HG02798 (cell line): ENCODE data around the gene RHOBTB3.
"Not testable (repeated sequence)": the region's sequence is repeated elsewhere in the genome, so short reads cannot be mapped to it uniquely, and the experiment has no call there.

Experiments used
- ATAC-seq: cut with Tn5 transposase; IDR thresholded peaks from one replicate; pipeline ENCODE4 v1.9.1; 2021; ENCODE audit warnings: mild to moderate bottlenecking; ENCODE audit not compliant: unreplicated experiment, poor library complexity

Gene RHOBTB3

DNA sequence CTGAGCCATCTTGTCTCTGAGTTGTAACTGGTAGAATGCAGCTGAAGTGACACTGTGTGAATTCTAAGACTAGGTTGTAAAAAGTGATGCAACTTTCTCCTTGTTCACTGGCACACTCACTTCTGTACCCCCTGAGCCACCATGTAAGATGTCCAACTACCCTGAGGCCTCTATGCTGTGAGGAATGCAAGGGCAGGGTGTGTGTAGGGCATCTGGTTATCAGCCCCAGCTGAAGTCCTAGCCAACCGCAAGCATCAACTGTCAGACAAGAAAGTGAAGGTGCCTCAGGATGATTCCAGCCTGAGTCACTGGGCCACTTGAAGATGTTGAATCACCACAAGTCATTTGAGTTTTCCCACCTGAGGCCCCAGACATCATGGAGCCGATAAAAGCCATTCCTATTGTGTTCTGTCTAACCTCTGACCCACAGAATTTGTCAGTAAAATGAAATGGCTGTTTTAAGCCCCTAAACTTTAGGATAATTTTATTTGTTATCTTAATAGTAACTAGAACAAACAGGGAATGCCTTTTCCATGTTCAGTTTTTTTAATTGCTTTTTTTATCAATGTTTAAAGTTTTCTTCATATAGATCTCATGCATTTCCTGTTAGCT lies 18.7 kb upstream of the RHOBTB3 start:
- no peak for ATAC-seq

DNA sequence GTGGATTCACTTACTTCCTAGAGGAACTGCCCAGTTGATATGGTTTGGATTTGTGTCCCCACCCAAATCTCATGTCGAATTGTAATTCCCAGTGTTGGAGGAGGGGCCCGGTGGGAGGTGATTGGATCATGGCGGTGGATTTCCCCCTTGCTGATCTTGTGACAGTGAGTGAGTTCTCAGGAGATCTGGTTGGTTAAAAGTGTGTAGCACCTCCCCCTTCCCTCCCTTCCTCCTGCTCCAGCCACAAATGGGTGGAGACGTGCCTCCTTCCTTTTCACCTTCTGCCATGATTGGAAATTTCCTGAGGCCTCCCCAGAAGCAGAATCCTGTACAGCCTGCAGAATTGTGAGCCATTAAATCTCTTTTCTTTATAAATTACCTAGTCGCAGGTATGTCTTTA lies 17.9 kb upstream of the RHOBTB3 start:
- ATAC-seq: not testable (repeated sequence)

DNA sequence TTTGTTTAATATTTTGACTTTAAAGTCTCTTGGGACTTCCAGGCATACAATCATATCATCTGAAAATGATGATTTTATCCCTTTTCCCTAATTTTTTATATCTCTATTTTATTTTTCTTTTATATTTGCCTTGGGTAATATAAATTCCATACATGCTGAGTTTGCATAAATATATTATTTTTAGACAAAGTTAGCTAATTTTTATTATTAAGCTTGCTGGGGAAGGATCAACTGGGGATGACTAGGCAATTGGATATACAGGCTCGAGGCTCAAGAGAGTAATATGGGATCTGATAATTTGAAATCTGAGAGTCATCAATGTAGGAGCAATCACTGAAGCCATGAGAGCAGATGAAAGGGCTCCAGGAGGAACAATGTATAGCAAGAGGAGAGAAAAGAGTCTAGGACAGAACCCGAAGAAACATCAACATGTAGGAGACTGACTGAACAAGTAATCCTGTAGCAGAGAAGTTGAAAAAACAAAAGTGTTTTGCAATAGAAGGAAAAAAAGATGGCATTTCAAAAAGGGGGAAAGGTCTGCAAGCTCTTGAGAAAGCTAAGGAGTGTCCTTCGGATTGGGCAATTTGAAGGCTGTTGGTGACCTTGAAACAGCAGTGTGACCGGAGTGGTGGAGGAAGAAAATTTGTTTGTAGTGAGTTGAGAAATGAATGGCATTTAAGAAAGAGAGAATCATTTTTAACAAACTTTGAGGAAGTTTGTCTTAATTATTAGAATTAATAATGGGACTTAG lies 17.0 kb upstream of the RHOBTB3 start:
- ATAC-seq: no peak

DNA sequence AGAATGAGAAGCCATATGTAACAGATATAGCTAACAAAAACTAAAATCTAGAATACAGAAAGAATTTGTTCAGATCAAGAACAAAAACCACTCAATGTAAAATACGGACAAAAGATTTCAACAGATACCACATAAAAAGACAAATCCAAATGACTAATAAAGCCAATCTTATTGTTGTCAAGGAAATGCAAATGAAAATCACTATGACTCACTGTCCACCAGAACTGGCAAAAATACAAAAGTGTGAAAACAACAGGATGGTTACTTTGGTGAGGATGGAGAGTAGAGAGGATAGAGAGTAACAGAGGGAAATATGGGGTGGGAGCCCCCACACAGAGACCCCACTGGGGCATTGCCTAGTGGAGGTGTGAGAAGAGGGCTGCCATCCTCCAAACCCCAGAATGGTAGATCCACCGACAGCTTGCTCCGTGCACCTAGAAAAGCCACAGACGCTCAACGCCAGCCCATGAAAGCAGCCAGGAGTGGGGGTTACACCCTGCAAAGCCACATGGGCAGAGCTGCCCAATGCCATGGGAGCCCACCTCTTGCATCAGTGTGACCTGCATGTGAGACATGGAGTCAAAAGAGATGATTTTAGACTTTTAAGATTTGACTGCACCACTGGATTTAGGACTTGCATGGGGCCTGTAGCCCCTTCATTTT lies 15.2 kb upstream of the RHOBTB3 start:
- no peak for ATAC-seq

DNA sequence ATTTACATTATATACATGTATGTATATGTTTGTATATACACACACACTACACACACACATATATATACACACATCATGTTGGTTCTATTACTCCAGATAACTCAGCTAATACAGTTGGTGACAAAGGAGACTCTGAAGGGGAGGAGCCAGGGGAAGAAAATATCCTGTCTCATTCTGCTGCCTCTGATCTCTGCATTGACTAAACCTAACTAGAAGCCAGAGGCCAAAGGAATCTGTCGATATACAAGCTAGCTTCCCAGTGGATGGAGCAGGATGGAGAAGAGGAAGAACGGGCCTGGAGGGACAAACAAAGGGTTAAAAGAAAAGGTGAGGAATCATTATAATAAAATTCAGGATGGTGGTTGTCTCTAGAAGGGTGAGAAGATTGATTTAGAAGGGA lies 13.7 kb upstream of the RHOBTB3 start:
- ATAC-seq: no peak

DNA sequence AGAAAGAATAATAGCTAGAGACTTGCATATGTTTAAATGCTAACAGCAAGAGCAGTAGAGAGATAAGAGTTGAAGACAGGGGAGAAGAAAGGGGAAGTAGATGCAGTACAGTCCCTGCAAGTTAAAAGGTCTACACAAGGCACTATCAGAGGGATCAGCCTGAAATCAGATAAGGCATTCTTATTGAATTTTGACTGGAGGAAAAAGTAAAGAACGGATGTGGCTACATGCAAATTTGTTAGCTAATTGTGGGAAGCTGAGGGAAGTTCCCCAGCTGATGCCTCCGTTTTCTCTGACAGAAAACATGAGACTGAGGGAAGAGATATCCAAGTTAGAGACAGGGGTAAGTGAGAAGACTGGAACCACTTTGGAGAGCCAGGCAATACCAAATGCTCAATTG lies 12.9 kb upstream of the RHOBTB3 start:
- ATAC-seq: peak; percentile 88

DNA sequence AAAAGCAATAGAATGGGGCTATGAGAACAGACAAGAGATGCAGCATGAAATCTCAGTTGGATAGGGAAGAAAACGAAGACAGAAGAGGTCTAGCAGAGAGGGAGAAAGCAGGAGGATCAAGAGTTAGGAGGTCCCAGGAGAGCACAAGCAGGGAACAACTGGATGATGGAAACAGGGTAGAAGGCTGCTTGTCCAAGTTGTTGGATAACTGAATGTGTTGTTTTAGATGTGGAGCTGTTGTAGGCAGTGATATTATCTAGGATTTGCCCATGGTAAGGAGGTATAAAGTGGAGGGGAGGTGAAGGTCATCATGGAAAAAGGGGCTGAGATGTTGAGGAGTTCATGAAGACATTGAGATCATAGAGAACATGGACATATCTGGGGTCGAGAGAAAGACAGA lies 12.4 kb upstream of the RHOBTB3 start:
- ATAC-seq: no peak

DNA sequence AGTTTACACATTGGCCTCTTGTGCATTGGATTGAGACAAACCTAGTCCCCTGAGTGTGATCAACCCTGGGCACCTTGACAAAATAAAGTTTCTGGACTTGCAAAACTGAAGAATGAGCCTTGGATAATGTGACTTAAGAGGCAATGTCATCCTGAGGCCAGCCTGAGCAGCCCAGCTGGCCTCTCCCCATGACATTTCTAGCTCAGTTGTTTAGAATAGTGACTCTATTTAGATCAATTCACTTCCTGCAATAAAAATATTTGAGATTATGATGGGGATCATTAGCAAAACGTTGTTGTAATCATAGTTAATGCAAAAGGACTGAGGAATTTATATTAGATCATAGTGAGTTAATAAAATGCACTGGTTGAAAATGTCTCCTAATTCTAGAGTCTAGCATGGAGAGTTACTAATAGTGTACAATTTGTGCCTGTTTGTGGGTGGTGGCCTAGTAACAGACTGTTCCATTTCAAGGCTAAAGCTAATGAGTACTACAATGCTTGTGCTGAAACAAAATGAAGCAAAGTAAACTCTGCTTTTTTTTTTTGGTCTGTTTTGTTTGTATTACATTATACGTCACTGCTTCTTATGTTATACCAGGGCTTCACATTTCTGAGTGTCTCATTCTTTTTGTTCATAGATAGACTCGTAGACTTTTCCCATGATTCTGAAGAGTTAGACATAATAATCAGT lies 10.9 kb upstream of the RHOBTB3 start:
- no peak for ATAC-seq

DNA sequence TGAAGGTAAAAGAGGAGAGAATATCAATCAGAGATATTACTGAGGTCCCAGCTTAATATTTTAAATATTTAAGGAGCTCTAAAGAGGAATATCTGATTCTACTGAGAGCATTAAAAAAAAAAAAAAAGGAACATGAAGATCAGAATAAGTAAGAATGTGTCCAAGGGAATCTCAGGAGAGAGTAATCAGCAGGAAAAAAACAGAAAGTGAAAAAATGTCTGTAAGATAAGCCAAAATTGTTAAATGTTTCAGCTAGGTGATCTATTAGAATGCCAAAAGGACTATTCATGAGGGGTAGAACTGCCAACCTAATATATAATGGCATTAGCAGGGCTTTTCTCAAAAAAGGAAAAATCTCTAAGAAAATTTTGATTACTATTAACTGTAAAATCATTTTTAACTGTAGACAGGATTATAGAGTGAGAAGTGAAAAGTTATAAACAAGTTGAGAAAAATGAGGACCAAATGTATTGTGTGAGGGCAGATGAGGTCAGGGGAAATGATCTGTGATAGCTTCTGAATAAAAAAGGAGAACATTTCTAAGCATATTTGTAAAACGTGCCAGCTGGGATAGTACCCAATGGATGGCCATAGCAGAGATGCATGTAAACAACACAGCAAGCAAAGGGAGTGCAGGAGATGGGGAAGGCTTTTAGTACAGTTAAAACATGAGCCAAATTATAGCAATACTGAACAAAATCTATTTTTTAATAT lies 9.4 kb upstream of the RHOBTB3 start:
- ATAC-seq: no peak

DNA sequence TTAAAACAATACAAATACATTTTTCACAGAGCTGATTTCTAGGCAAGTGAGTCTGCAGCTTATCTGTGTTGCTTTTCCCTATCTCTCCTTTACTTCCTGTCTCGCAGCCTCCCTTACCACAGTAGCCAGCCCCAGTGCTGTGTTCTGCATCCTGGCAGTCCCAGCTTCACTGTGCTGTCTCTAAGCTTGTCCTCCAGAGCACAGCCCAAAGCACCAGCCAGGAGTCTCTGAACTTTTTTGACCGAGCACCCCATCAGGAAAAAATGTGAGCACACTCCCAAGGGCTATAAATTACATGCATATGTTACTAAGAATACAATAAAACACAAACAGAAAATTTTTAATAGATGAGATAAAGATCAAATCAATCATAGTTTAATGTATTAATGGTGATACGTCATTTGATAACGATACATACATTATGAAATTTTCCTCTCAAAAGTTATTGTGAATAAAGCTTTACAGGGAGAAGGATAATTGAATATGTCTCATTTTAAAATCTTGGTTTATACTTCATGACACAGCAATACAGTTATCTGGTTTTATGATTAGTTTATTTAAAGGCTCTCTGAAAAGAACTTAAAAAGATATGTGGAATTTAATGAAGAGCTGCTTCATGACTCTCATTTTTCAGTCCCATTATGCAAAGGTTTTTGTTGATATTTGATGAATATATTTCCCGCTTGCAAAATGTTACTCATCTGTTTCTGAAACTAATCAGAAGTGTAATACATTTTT lies 7.3 kb upstream of the RHOBTB3 start:
- no peak for ATAC-seq

DNA sequence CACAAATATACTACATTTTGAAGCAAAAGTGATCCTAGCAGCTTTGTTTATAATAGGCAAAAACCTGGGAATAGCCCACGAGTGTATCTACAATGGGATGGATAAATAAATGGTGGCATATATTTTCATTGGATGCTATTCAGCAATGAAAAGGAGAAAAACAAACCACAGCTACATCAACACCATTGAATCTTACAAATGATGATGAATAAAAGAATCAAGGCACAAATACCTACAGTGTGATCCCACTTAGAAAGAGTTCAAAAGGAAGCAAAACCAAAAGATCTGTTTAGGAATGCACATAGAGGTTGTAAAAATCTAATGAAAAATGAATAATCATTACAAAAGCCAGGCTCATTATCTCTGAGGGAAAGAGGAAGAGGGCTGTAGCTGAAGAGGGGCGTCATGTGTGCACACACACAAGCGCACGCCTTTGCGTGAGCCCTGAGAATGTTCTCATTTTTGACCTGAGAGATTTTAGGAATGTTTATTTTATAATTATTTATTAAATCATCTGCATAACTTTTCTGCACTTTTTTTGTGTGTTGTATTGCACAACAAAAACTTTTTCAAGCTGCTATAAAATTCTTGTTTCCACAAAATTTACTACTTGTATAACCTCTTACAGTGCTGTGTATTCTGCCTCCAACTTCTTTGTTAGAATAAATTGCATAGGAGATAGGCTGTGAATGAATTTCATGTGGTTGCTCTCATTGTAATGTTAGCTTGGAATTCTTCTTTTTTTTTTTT lies 5.9 kb upstream of the RHOBTB3 start:
- ATAC-seq: no peak

DNA sequence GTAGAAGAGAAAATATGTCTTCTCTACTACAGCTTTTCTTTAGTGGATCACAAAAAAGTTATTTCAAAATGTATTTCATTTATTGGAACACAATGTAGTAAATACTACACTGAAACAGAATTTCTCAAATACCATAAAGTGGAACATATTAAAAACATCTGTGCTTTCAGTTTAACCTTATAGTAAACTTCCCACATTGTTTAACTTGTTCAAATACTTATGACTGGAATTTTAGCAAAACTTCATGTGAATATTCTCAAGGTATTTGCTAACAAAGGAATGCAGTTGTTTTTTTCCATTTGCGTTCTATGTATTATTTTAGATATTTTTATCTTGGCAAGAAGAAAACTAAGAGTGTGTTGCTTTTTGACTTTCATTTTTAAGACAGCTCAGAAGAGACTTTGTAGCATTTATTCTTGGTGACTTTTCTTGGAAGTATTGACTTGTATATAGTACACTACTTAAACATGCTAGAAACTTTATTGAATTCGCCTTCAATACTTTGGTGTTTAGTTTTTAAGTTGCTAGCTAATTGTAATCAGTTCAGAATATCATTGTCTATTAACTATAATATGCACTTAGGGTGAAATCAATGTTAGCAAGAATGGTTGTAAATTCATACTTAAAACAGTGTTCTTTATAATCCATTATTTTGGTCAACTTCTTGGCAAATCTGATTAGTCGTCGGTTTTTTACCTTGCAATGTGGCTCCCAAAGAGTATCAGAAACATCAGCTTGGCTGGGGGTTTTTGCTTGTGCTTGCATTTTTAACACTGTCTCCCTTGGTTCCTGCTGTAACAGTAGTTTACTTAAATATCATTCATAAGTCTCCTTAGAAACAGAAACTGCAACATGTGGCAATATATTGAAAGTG lies 5.0 kb upstream of the RHOBTB3 start:
- ATAC-seq: peak; percentile 45

DNA sequence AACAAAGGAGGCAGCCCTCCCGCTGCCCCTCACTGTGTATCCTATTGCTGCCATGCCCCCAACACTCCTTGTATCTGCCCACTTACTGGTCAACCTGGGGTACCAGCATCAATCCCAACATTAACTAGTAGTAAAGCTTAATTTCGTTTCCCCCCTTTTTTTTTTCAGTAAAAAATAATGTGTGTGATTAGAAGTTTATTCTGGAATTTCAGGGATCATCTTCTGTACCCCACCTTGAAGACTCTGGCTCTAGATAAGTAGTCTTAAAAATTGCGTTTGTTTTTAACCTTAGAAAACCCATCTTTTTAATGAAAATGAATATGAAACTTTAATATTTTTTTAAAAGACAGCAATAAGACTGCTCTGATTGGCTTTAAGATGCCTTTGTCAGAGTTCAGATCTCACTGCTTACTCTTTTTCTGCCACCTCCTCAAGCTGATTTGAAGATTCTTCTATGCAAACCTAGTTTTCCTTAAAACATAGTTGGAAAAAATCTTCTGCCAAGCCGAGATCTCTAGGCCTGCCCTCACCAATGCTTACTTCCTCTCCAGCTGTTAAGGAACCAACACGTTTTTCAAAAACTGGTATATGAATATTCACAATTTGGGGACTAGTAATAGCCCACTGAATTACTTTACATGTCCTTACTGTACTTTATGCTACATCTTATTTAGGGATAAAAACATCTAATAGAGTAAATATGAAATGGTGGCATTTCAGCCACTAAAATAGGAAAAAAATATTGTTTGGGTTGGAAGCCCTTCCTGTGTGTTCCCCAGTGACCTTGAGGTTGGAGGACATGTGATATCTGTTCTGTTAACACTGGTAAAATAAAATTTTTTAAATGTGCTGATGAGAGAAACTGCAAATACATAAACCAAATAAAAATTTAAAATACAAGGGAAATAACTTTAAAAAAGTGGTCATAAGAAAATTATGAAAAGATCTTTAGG lies 4.0 kb upstream of the RHOBTB3 start:
- ATAC-seq: no peak

DNA sequence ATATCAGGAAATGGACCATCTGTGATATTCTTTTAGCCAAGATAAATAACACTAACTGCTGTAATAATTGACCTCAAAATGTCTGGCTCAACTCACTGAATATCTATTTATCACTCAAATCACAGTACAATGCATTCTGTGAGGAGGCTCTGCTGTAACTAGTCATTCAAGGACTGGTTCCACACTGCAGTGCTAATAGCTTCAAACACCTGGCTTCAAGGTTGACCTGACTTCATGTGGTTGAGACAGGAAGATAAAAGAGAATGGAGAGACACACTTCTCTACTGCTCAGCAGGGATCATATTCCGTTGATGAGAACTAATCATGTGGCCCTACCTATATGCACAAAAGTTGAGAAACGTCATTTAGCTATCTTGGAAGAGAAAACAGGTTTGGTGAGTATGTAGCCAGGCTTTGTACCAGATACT lies 3.4 kb upstream of the RHOBTB3 start:
- ATAC-seq: peak; percentile 36

DNA sequence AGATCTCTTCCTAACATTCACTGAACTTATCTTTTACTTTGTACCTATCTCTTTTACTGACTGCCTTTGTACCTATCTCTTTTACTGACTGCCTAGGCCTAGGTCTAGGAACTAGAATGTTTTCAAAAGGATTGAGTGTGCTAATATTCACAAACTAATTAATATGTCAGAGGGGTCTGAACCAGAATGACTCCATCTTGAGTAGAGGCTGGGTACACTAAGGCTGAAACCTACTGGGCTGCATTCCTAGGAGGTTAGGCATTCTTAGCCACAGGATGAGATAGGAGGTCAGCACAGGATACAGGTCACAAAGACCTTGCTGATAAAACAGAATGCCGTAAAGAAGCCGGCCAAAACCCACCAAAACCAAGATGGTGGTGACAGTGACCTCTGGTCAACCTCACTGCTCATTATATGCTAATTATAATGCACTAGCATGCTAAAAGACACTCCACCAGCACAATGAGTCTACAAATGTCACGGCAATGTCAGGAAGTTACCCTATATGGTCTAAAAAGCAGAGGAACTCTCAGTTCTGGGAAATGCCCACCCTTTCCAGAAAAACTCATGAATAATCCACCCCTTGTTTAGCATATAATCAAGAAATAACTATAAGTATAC lies 2.5 kb upstream of the RHOBTB3 start:
- no peak for ATAC-seq

DNA sequence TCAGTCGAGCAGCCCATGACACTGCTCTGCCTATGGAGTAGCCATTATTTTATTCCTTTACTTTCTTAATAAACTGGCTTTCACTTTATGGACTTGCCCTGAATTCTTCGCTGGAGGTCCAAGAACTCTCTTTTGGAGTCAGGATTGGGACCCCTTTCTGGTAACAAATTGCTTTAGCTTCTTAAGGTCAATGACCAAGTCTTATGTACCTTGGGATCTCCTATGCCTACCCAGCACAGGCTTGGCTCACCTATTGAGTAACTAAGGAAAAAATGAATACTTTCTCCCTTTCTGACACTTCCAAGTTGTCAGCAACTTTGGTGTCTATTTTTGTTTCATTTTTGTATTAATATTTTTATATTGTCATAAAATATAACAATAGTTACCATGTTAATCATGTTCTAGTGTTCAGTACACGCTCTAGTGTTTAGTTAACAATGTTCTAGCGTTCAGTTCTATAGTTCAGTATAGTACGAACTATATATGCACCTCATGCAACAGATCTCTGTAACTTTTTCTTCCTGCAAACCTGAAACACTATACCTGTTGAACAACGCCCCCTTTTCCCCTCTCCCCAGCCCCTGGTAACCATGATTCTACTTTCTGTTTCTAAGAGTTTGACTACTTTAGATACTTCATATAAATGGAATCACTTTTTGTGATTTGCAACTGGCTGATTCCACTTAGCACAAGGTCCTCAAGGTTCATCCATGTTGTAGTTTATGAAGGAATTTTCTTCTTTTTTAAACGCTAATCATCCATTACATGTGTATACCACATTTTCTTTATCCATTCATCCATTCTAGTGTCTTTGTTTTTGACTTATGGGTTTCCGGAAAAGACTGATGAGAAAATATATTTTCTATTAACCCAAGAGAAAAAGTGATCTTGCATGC lies 1.8 kb upstream of the RHOBTB3 start:
- no peak for ATAC-seq
